GM19099 (cell line): Measurements from ENCODE around the gene PRDX1.
A peak's percentile ranks its signal among the peaks of the same experiment; 100 is the strongest.

Experiments used
- POLR2A ChIP-seq: IDR thresholded peaks from 3 replicates; pipeline ENCODE4 v1.6.1; 2011; ENCODE audit warnings: low read depth; ENCODE audit not compliant: insufficient read length; ENCODE audit errors: extremely low read depth

Gene PRDX1

DNA sequence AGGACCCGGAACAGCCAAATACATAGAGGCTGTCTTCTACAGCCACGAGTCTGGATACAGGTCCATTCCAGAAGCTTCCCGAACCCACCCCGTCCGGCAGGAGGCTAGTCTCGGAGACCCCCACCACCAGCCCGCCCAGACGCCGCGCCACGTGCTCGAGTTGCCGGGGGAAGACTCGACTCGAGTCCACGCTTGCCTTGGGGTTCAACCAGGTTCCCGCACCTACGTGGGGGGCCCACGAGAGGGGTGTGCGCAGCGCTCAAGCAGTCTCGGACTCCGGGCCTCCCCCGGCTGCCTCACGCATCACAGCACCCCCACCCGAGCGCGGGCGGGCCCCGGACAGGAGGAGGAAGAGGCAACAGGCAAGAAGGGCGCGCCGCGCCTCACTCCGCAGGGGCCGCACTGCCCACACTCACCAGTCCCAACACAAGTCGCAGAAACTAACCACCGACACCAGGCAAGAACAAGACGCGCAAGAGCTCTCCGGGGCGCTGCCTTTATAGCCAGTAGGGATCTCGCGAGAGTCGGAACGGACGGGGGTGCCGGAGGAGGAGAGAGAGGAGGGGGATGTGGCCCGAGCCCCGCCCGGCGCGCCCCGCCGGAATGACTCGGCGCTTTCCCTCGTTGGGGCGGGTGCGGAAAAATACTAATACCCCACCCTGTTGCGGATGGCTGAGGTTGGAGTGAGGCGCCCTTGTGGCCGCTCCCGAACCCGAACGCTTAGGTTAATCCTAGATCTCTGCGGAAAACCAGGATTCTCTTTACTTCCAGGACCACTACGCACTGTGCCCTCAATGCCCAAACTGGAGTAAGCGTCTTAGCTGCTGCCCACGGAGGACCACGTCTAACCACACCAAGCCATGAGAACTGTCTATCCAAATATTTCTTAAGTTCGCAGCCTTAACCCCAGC lies at the start of gene PRDX1:
TSS of gene PRDX1 (minus strand) at position 472 of the 911 bp plus-strand sequence. CDS start 2,841 bp downstream, outside the sequence.
- peak; percentile 100 for TF ChIP-seq POLR2A

- TF ChIP-seq POLR2A = no peak
Observed at GRCh38 chr1:45570631-45571030, 48.9 kb upstream of the PRDX1 start.

- no peak for TF ChIP-seq POLR2A
Observed at GRCh38 chr1:45569962-45570581, 48.4 kb upstream of the PRDX1 start.

- no peak for TF ChIP-seq POLR2A
Observed at GRCh38 chr1:45569571-45569961, 47.9 kb upstream of the PRDX1 start.

- TF ChIP-seq POLR2A = no peak
Observed at GRCh38 chr1:45568421-45568820, 46.7 kb upstream of the PRDX1 start.

DNA sequence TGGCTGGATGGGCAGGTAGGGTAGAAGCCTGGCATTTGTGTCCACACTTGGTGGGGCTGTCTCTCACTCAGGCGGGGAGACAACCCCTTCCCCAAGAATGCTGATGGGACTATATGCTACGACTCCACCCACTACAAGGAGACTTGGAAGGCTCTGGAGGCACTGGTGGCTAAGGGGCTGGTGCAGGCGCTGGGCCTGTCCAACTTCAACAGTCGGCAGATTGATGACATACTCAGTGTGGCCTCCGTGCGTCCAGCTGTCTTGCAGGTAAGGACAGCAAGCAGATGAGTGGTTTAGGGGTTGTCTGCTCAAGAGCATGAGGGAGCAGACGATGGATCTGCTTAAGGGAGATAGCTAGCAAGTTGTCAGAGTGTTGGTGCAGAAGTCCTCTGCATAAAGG lies 46.2 kb upstream of the PRDX1 start:
- TF ChIP-seq POLR2A = no peak

GRCh38 chr1:45566722-45567121 lies 45.0 kb upstream of the PRDX1 start:
- TF ChIP-seq POLR2A = no peak

DNA sequence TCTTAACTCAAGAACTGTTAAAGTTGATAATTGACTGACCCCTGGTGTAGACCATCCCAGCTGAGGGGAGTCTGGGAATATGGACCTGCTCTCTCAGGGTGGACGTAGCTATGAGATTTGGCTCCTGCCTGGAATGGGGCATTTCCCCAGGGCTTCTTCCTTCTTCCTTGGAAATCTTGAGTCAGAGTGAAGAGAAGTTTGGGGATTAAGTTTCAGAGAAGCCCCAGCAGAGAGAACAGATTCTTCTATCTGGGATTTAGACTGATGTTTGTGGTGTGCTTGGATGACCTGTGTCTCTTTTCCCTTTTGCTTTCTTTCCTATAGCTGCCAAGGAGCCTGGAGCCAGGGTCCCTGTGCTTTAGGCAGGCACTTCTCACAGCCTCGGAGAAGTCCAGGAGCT lies 42.2 kb upstream of the PRDX1 start:
- no peak for TF ChIP-seq POLR2A

GRCh38 chr1:45557422-45557944 lies 35.8 kb upstream of the PRDX1 start:
- TF ChIP-seq POLR2A = no peak

- TF ChIP-seq POLR2A = no peak
Observed at GRCh38 chr1:45554198-45554597, 32.5 kb upstream of the PRDX1 start.

- TF ChIP-seq POLR2A = no peak
Observed at GRCh38 chr1:45552331-45552730, 30.6 kb upstream of the PRDX1 start.

DNA sequence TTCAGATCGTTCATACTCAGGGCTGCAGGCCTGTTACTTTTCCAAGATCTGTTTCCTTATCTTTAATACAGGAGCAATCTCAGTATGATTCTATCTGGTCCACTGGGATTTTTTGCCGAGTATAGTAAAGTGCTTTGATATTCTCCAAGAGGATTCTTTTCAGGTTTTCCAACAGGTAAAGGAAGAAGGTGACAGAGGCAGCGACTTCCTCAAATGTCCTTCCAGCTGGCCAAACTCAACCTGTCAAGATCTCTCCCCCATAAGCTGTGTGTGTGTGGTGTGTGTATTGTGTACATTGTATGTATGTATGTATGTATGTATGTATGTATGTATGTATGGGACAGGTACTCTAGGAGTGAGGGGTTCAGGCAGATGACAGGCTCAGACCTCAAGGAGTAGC lies 30.0 kb upstream of the PRDX1 start:
- no peak for TF ChIP-seq POLR2A

- peak; percentile 94 for TF ChIP-seq POLR2A
Observed at GRCh38 chr1:45550401-45551351, 29.0 kb upstream of the PRDX1 start, which contains the start of gene AKR1A1. AKR1A1 (plus strand) TSS chr1:45550826; CDS start chr1:45561795, 10,969 bp downstream.

- TF ChIP-seq POLR2A = no peak
Observed at GRCh38 chr1:45545553-45546310, 24.0 kb upstream of the PRDX1 start.
